ENCODE results near the gene THADA.

Gene THADA

DNA sequence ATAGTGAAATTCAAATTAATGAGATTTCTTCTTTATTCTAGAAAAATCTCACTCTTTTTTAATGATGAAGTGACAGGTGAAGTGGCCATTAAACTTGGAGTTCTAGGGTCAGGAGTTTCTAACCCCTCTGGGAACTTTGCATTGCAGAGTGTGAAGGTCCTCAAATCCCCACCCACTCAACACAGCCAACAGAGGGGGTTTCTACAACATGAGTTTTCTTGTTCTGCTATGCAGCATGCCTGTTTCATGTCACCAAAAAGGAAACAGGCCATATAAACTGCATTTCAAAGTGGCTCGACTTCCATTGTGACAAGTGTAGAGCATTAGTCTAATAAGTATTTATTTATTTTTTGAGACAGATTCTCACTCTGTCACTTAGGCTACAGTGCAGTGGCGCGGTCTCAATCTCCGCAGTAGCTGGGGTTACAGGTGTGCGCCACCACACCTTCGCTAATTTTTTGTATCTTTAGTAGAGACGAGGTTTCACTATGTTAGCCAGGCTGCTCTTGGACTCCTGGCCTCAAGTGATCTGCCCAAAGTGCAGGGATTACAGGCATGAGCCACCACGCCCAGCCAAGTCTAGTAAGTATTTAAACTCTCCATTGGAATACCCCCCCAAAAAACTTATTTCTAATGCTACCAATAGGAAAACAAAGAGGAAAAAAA is 223.3 kb downstream of the THADA start:
- no peak overlapping the region for H3K9ac ChIP-seq (ENCODE audit: low read length)
- H3K4me1 ChIP-seq (ENCODE audit: low read length): peaks cover 9% of the 10 kb centered on the region

DNA sequence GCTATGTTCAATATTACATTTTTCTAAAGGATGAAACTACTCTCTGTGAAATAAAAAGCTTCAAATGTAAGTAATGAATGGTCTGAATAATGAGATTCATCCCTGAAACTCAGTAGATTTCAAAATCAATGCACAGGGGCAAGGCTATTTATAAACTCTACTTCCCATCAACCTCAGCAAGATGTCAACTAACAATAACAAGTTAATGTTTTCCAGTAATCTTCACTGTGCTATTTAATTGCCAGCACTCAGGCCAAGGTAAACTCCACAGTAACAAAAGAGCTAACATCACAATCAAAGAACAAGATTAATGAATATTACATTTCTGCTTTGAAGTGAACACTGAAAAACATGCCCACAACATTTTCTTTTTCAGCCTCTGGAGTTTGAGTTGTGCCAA is 225.1 kb downstream of the THADA start:
- no peaks in the 10 kb centered on the region for H3K27me3 ChIP-seq (ENCODE audit: low read depth, low read length)
- H3K9me3 ChIP-seq (ENCODE audit: insufficient read depth, low read length): no peaks in the 10 kb centered on the region; the same call in 1 of the 2 replicates
- H3K79me2 ChIP-seq (ENCODE audit: low read length): no peaks in the 10 kb centered on the region; the same call in 1 of the 2 replicates
- no peak overlapping the region for H3K4me2 ChIP-seq (ENCODE audit: low read length)
- peaks cover 27% of the 10 kb centered on the region for H3K4me1 ChIP-seq (ENCODE audit: low read length)
- no peak overlapping the region for H2AFZ ChIP-seq (ENCODE audit: low read depth, low read length)
- no peak overlapping the region for H3K9ac ChIP-seq (ENCODE audit: low read length)
- no peak overlapping the region for H3K27ac ChIP-seq (ENCODE audit: low read length)
- no peak overlapping the region for H3K4me3 ChIP-seq (ENCODE audit: low read length)
- TF ChIP-seq, protein P1, sequence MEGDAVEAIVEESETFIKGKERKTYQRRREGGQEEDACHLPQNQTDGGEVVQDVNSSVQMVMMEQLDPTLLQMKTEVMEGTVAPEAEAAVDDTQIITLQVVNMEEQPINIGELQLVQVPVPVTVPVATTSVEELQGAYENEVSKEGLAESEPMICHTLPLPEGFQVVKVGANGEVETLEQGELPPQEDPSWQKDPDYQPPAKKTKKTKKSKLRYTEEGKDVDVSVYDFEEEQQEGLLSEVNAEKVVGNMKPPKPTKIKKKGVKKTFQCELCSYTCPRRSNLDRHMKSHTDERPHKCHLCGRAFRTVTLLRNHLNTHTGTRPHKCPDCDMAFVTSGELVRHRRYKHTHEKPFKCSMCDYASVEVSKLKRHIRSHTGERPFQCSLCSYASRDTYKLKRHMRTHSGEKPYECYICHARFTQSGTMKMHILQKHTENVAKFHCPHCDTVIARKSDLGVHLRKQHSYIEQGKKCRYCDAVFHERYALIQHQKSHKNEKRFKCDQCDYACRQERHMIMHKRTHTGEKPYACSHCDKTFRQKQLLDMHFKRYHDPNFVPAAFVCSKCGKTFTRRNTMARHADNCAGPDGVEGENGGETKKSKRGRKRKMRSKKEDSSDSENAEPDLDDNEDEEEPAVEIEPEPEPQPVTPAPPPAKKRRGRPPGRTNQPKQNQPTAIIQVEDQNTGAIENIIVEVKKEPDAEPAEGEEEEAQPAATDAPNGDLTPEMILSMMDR (IDR thresholded peaks at IDR 0.05; ENCODE audit: low read depth, low read length): no peak
- TF ChIP-seq EZH2phosphoT487 (IDR thresholded peaks at IDR 0.05; ENCODE audit: low read depth): no peak
- peaks cover 15% of the 10 kb centered on the region for H3K36me3 ChIP-seq (replicated peaks; ENCODE audit: low read depth, low read length)
- no peaks in the 10 kb centered on the region for H4K20me1 ChIP-seq (ENCODE audit: insufficient read depth, low read length)

More for the DNA sequence above, 223.3 kb downstream of the THADA start:
- Histone ChIP-seq H3K36me3 (replicated peaks; ENCODE audit: low read depth, low read length) (peaks cover 1% of the 10 kb centered on the region), H2AFZ (ENCODE audit: low read depth, low read length) (no peak overlapping the region), H4K20me1 (ENCODE audit: insufficient read depth, low read length) (no peaks in the 10 kb centered on the region), H3K4me3 (ENCODE audit: low read length) (no peak overlapping the region), H3K27me3 (ENCODE audit: low read depth, low read length) (no peaks in the 10 kb centered on the region), H3K27ac (ENCODE audit: low read length) (no peak overlapping the region), H3K4me2 (ENCODE audit: low read length) (no peak overlapping the region), H3K9me3 (ENCODE audit: insufficient read depth, low read length) (no peaks in the 10 kb centered on the region; the same call in 1 of the 2 replicates), H3K79me2 (ENCODE audit: low read length) (no peaks in the 10 kb centered on the region)
- TF ChIP-seq, protein P1 (IDR thresholded peaks at IDR 0.05; ENCODE audit: low read depth, low read length): no peak
- no peak for TF ChIP-seq EZH2phosphoT487 (IDR thresholded peaks at IDR 0.05; ENCODE audit: low read depth)

DNA sequence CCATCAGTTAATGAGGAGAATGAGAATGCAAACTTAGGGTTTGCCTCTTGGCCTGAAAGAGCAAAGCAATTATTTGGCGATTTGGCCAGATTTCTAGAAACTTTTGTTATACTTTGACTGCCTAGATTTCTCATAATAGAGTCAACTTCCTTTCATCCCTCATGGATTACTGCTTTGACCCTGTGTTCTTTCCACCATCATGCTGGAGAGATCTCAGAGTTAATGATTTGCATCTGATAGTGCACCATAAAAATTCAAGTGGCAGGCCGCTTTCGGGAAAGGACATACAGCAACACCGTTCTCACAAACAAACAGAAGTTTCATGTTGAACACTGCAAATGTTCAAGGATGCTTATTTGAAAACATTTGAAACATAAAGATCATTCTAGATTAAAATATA is 225.7 kb downstream of the THADA start:
- Histone ChIP-seq H3K4me3 (ENCODE audit: low read length) (no peak overlapping the region), H3K9me3 (ENCODE audit: insufficient read depth, low read length) (no peaks in the 10 kb centered on the region; the same call in 1 of the 2 replicates), H3K4me1 (ENCODE audit: low read length) (peaks cover 29% of the 10 kb centered on the region), H3K36me3 (replicated peaks; ENCODE audit: low read depth, low read length) (peaks cover 15% of the 10 kb centered on the region), H3K79me2 (ENCODE audit: low read length) (no peaks in the 10 kb centered on the region; the same call in 1 of the 2 replicates), H3K4me2 (ENCODE audit: low read length) (no peak overlapping the region), H3K9ac (ENCODE audit: low read length) (no peak overlapping the region), H2AFZ (ENCODE audit: low read depth, low read length) (no peak overlapping the region), H3K27ac (ENCODE audit: low read length) (no peak overlapping the region), H4K20me1 (ENCODE audit: insufficient read depth, low read length) (no peaks in the 10 kb centered on the region), H3K27me3 (ENCODE audit: low read depth, low read length) (no peaks in the 10 kb centered on the region)
- no peak for TF ChIP-seq EZH2phosphoT487 (IDR thresholded peaks at IDR 0.05; ENCODE audit: low read depth)
- TF ChIP-seq, protein P1 (IDR thresholded peaks at IDR 0.05; ENCODE audit: low read depth, low read length): no peak

DNA sequence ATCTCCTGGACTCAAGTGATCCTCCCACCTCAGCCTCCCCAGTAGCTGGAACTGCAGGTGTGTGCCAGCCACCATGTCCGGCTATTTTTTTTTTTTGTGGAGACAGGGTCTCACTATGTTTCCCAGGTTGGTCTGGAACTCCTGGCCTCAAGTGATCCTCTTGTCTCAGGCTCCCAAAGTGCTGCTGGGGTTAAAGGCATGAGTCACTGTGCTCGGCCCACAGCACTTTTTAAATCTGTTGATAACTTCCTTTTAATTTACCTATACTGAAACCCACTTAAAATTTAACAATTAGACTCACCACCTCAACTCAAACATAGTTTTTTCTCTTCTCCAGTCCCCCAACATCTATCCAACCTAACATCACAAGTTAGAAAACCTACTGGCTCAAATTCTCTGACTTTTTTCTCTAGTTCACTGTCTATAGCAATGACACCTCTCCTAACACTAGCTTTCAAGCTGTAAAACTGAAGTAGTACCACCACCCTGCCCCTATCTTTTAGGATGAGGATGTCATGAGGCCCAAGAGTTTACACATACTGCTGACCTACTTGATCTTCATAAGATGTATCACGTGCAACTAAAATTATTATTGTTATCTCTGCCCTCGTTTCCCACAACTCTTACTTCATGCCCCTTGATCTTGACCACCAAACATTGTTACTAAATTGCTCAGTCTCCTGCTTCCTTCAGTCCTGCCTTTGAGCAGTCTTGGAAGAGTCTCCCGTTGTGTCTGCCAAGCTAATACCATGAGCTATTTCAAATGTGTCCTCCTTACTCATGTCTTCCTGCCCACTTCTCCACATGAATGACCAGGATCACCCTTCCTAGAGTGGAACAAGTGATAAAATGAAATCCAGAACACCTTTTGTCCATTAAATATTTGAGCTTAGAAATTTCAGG is 227.1 kb downstream of the THADA start:
- no peak overlapping the region for H3K9ac ChIP-seq (ENCODE audit: low read length)
- H4K20me1 ChIP-seq (ENCODE audit: insufficient read depth, low read length): no peaks in the 10 kb centered on the region
- no peak for TF ChIP-seq EZH2phosphoT487 (IDR thresholded peaks at IDR 0.05; ENCODE audit: low read depth)
- TF ChIP-seq, protein P1 (IDR thresholded peaks at IDR 0.05; ENCODE audit: low read depth, low read length): no peak
- H3K9me3 ChIP-seq (ENCODE audit: insufficient read depth, low read length): no peaks in the 10 kb centered on the region; the same call in 1 of the 2 replicates
- H3K36me3 ChIP-seq (replicated peaks; ENCODE audit: low read depth, low read length): peaks cover 15% of the 10 kb centered on the region
- no peaks in the 10 kb centered on the region for H3K27me3 ChIP-seq (ENCODE audit: low read depth, low read length)
- H3K4me1 ChIP-seq (ENCODE audit: low read length): peaks cover 29% of the 10 kb centered on the region
- no peak overlapping the region for H2AFZ ChIP-seq (ENCODE audit: low read depth, low read length)
- H3K4me3 ChIP-seq (ENCODE audit: low read length): no peak overlapping the region
- no peaks in the 10 kb centered on the region; the same call in 1 of the 2 replicates for H3K79me2 ChIP-seq (ENCODE audit: low read length)
- H3K4me2 ChIP-seq (ENCODE audit: low read length): no peak overlapping the region
- H3K27ac ChIP-seq (ENCODE audit: low read length): no peak overlapping the region
